OCI-M2 (cell line): ENCODE results near the gene ATXN10.

ENCODE experiments used
- DNase-seq: peaks from one replicate; lab custom pipeline; 2025; ENCODE audit not compliant: unreplicated experiment; lab: John Stamatoyannopoulos, UW

ATXN10 gene

GRCh38 chr22:45887202-45888131 is 215.8 kb downstream of the ATXN10 start:
- no peak for DNase-seq

- DNase-seq, result no peak
Observed at GRCh38 chr22:45888221-45889092, 216.8 kb downstream of the ATXN10 start.

- DNase-seq, result no peak
Observed at GRCh38 chr22:45889093-45889538, 217.5 kb downstream of the ATXN10 start.

- no peak for DNase-seq
Observed at GRCh38 chr22:45889539-45890350, 218.1 kb downstream of the ATXN10 start.

GRCh38 chr22:45890351-45890635 is 218.7 kb downstream of the ATXN10 start:
- DNase-seq, result no peak

- no peak for DNase-seq
Observed at GRCh38 chr22:45891021-45891421, 219.4 kb downstream of the ATXN10 start.

- no peak for DNase-seq
Observed at GRCh38 chr22:45891471-45891995, 219.9 kb downstream of the ATXN10 start.

GRCh38 chr22:45891996-45892621 is 220.5 kb downstream of the ATXN10 start:
- no peak for DNase-seq

- no peak for DNase-seq
Observed at GRCh38 chr22:45892681-45893461, 221.2 kb downstream of the ATXN10 start.

GRCh38 chr22:45893516-45893915 is 221.9 kb downstream of the ATXN10 start:
- no peak for DNase-seq
